Fibroblast of pulmonary artery (primary cell): Measurements from ENCODE around the gene MAPK8IP1.

Source experiments
- DNase-seq: peaks from one replicate; pipeline ENCODE4 v3.0.0-alpha.2; 2010; ENCODE audit warnings: low read depth
- H3K4me3 ChIP-seq: replicated peaks from 2 replicates; pipeline ENCODE4 v1.5.1; 2011; ENCODE audit warnings: low read depth, mild to moderate bottlenecking, control low read depth, low read length, moderate library complexity
- CTCF ChIP-seq: IDR thresholded peaks from 2 replicates; pipeline ENCODE4 v1.5.1; 2011; ENCODE audit warnings: mild to moderate bottlenecking, control low read depth, low read length, inconsistent platforms; ENCODE audit errors: missing control alignments

MAPK8IP1 gene

GRCh38 chr11:45926536-45927331 is 41.3 kb downstream of the MAPK8IP1 start:
- no peak overlapping the region for H3K4me3 ChIP-seq
- DNase-seq = no peak
- TF ChIP-seq CTCF = no peak

GRCh38 chr11:45927332-45927683 is 41.9 kb downstream of the MAPK8IP1 start:
- no peak for DNase-seq
- no peak for TF ChIP-seq CTCF
- no peak overlapping the region for H3K4me3 ChIP-seq

GRCh38 chr11:45927684-45928413 is 42.4 kb downstream of the MAPK8IP1 start:
- TF ChIP-seq CTCF = no peak
- H3K4me3 ChIP-seq = no peak overlapping the region
- no peak for DNase-seq

DNA sequence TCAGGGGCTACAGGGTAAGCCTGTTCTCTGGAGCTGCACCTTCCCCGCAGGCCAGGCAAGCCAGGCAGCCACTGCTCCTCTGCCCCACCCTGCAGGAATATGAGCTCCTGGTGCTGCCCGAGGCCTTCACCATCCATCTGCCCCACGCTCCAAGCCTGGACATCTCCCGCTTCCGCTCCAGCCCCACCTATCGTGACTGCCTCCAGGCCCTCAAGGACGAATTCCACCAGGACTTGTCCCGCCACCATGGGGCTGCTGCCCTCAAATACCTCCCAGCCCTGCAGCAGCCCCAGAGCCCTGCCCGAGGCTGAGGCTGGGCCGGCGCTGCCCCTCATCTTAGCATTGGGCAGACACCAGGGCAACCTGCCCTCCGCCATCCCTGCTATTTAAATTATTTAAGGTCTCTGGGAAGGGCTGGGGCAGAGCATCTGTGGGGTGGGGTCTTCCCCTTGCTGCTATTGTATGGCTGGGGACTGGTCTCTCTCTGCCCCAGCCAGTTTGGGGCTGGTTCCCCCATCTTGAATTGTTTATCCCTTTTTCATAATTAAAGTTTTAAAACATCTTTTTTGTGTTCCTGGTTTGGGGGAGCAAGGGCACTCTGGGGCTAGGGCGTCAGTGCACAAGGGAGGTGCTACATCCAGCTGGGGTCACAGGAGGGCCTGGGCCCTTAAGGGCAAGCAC is 43.2 kb downstream of the MAPK8IP1 start:
- DNase-seq = no peak
- no peak overlapping the region for H3K4me3 ChIP-seq
- no peak for TF ChIP-seq CTCF

DNA sequence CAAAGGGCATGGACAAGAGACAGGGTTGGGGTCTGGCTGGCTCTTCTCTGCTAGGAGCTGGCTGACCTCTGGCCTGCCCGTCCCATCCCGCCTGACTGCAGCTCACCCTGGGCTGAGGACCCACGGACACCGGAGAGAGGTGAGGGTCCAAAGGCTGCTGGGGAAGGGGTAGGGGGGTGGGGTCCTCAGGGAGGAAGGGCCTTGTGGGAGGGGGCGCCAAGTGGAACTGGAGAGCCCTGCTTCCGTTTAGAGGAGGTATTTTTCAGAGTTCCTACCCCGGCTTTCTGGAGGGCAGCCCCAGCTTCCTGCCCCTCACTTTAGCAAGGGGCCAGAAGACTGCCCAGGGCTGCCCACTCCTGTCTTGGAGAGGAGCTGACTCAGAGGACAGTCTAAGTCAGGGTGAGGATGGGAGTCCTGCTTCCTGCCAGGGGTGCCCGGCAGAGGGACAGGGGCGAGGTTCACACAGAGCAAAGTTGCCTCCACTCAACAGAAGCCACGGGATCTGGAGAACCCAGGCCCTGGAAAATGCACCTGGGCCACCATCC is 44.1 kb downstream of the MAPK8IP1 start:
- no peak overlapping the region for H3K4me3 ChIP-seq
- no peak for DNase-seq
- no peak for TF ChIP-seq CTCF

DNA sequence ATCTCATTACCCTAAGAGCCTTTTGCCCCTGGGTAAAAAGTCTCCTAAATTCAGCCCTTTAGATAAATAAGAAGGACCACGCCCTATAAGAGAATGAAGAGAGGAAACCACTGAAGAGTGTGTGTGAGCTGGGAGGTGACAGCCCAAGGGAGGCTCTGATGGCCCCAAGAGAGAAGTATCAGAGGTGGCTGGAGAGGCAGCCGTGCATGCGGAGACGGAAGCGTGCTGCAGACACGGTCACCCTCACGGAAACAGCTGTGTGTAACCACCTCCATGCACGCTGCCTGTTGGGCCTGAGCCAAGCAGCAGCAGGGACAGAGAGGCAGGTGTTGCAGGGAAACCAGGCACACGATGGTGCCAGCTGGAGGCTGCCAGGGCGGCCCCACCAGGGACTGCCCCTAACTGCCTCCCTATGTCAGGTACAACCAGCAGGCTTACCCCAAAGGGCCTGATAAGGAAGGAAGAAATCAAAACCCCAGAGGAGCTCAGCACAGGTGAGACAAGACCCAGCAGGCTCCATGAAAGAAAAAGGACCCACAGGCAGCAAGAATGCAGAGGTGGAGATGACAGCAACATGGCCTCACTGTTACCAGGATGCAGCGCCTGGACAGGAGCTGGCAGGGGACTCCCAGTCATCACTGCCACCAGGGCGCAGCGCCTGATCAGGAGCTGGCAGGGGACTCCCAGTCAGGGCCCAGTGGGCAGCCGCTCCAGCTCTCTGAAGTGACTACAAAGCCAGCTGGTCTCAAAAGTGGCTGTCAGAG is 44.8 kb downstream of the MAPK8IP1 start:
- DNase-seq = no peak
- TF ChIP-seq CTCF = no peak
- no peak overlapping the region for H3K4me3 ChIP-seq
